HepG2 (cell line): ENCODE measurements around the gene ADAM19. TPM values are rescaled to one million over a fixed set of nuclear protein-coding genes. Genes with fewer than 3 reads are reported as not detected.

Source experiments
- ATRX ChIP-seq: sonication (generic); formaldehyde crosslinking; IDR thresholded peaks from 2 replicates; pipeline ENCODE4 v1.4.0; 2020; ENCODE audit warnings: missing genetic modification reagents, borderline replicate concordance
- IRX3 ChIP-seq: sonication (generic); formaldehyde crosslinking; IDR thresholded peaks from 2 replicates; pipeline ENCODE4 v1.8.1; 2023; ENCODE audit warnings: mild to moderate bottlenecking, low read depth, missing genetic modification reagents, borderline replicate concordance
- JDP2 ChIP-seq: sonication (generic); formaldehyde crosslinking; IDR thresholded peaks from 2 replicates; pipeline ENCODE4 v1.8.1; 2022; ENCODE audit warnings: missing genetic modification reagents, borderline replicate concordance
- MATR3 ChIP-seq: sonication (generic); formaldehyde crosslinking; IDR thresholded peaks from 2 replicates; pipeline ENCODE4 v1.4.0; 2020; ENCODE audit warnings: missing genetic modification reagents
- ZFP36L2 ChIP-seq: sonication (generic); formaldehyde crosslinking; IDR thresholded peaks from 2 replicates; pipeline ENCODE4 v1.4.0; 2020; ENCODE audit warnings: missing genetic modification reagents
- ZFY ChIP-seq: sonication (generic); formaldehyde crosslinking; IDR thresholded peaks from 2 replicates; pipeline ENCODE4 v1.4.0; 2020; ENCODE audit warnings: missing genetic modification reagents
- polyA plus RNA-seq, 8 experiments: library from polyadenylated mRNA; depleted of rRNA in 3 of 8; stranded (reverse) in 7 of 8; unstranded in 1 of 8; fragments of >200 nt; fragmentation: Illumina TruSeq in 4 of 8; extraction: Trizol in 4 of 8; gene quantifications; 2 replicates each; pipeline versions ENCODE4 v1.2.1 to v1.2.3, GENCODE V29; 2011 to 2016; ENCODE audit warnings: low read depth in 4 of 8, missing spikeins in 1 of 8, mixed read lengths in 1 of 8; ENCODE audit not compliant: insufficient read depth in 1 of 8
- total RNA-seq, 5 experiments: library from RNA; depleted of rRNA; stranded (reverse); fragments of >200 nt; fragmentation: Illumina TruSeq; extraction: Trizol; gene quantifications; 2 replicates each; pipeline ENCODE4 v1.2.3, GENCODE V29; 2016; ENCODE audit warnings: low read depth in 1 of 5
- TF ChIP-seq, protein P1 (sequence below): sonication (generic); formaldehyde crosslinking; IDR thresholded peaks from 2 replicates; pipeline ENCODE4 v1.4.0; 2020; ENCODE audit warnings: missing genetic modification reagents
- TF ChIP-seq, protein P2 (sequence below): sonication (generic); formaldehyde crosslinking; IDR thresholded peaks from 2 replicates; pipeline ENCODE4 v1.8.1; 2023; ENCODE audit warnings: mild to moderate bottlenecking, moderate library complexity, missing genetic modification reagents
- TF ChIP-seq, protein P3 (sequence below): IDR thresholded peaks from 2 replicates; pipeline ENCODE4 v1.4.0; 2020; ENCODE audit warnings: mild to moderate bottlenecking, missing genetic modification reagents

The ADAM19 gene
- total and polyA plus RNA-seq, 2 of the 13 experiments (the other 11 are each of a cell fraction or from before 2014, with no cell fraction given), result 0.38 to 0.74 TPM

DNA sequence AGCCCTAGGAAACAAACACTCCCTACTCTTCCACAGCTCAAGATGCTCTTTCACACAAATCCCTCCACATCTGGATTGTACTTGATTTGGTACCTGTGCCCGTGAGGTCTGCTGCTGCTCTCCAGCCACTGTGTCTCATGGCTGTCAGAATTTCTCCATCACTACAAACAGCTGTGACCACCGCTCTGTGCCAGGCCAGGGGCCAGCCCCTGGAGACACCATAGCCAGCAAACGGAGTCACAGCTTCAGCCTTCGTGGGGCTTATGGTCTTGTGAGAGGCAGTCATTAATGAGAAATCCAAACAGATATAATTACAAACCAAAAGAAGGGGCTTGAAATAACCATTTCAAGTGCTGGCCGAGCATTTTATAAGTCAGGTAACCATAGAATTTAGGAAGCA is 43.6 kb downstream of the ADAM19 start (continued):
- TF ChIP-seq ATRX (CRISPR knock-in tag) (no peak), ZFP36L2 (no peak), JDP2 (no peak), ZFY (CRISPR knock-in tag) (no peak), MATR3 (CRISPR knock-in tag) (no peak), IRX3 (CRISPR knock-in tag) (no peak)
- TF ChIP-seq, protein P1, sequence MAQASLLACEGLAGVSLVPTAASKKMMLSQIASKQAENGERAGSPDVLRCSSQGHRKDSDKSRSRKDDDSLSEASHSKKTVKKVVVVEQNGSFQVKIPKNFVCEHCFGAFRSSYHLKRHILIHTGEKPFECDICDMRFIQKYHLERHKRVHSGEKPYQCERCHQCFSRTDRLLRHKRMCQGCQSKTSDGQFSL (CRISPR knock-in tag), result no peak
- TF ChIP-seq, protein P2, sequence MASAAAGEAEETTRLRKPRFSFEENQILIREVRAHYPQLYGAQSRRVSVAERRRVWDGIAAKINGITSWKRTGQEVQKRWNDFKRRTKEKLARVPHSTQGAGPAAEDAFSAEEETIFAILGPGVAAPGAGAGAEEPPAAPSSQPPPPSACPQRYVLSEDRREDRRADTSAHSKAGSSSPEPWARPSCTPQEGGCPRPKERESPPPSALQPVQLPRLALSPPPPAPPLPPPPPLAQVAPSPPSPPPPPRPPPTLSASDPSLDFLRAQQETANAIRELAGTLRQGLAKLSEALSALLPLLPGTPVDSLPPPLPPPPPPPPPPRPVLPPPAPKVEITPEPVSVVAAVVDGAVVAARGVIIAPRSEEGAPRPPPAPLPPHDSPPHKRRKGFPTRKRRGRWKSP, result no peak
- TF ChIP-seq, protein P3, sequence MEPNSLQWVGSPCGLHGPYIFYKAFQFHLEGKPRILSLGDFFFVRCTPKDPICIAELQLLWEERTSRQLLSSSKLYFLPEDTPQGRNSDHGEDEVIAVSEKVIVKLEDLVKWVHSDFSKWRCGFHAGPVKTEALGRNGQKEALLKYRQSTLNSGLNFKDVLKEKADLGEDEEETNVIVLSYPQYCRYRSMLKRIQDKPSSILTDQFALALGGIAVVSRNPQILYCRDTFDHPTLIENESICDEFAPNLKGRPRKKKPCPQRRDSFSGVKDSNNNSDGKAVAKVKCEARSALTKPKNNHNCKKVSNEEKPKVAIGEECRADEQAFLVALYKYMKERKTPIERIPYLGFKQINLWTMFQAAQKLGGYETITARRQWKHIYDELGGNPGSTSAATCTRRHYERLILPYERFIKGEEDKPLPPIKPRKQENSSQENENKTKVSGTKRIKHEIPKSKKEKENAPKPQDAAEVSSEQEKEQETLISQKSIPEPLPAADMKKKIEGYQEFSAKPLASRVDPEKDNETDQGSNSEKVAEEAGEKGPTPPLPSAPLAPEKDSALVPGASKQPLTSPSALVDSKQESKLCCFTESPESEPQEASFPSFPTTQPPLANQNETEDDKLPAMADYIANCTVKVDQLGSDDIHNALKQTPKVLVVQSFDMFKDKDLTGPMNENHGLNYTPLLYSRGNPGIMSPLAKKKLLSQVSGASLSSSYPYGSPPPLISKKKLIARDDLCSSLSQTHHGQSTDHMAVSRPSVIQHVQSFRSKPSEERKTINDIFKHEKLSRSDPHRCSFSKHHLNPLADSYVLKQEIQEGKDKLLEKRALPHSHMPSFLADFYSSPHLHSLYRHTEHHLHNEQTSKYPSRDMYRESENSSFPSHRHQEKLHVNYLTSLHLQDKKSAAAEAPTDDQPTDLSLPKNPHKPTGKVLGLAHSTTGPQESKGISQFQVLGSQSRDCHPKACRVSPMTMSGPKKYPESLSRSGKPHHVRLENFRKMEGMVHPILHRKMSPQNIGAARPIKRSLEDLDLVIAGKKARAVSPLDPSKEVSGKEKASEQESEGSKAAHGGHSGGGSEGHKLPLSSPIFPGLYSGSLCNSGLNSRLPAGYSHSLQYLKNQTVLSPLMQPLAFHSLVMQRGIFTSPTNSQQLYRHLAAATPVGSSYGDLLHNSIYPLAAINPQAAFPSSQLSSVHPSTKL (CRISPR knock-in tag), result no peak
- TF ChIP-seq, all 625 proteins: peak for 0
